Measurements from ENCODE around the gene POMP. TPM values are rescaled to one million over a fixed set of nuclear protein-coding genes. Genes with fewer than 3 reads are reported as not detected.

Gene POMP
- polyA plus RNA-seq (2012; rRNA removed): 37.1 and 39.8 TPM in 2 replicates
- polyA plus RNA-seq (2012; cell fraction: cytosol; rRNA removed): 64.5 and 103 TPM in 2 replicates
- polyA plus RNA-seq (2012; cell fraction: nucleus; rRNA removed): 10.1 and 16.0 TPM in 2 replicates

- Histone ChIP-seq H3F3A (replicated peaks; ENCODE audit: insufficient read depth) (no peaks in the 10 kb centered on the region), H3K79me2 (ENCODE audit: insufficient read depth) (peaks cover 96% of the 10 kb centered on the region), H3K9me2 (no peaks in the 10 kb centered on the region), H3K4me2 (peak within 1 kb of the TSS; percentile 88), H3K27ac (ENCODE audit: low read depth in 2 of 2, low read length in 1 of 2) (peak within 1 kb of the TSS; percentile 89 to 95), H3K9me3 (no peaks in the 10 kb centered on the region), H3K9ac (peak within 1 kb of the TSS; percentile 95), H4K20me1 (ENCODE audit: insufficient read depth) (peaks cover 37% of the 10 kb centered on the region), H3K4me3 (ENCODE audit: low read depth in 2 of 2, low read length in 1 of 2) (peak within 1 kb of the TSS; percentile 87 to 98), H3K27me3 (ENCODE audit: insufficient read depth) (no peaks in the 10 kb centered on the region), H2AFZ (ENCODE audit: low read depth) (peak within 1 kb of the TSS; percentile 86), H3K36me3 (replicated peaks in 1 of 2; ENCODE audit: control insufficient read depth in 1 of 2, insufficient read depth in 2 of 2, low read length in 1 of 2) (peaks cover 31 to 32% of the 10 kb centered on the region in 2 experiments), H3K4me1 (ENCODE audit: control insufficient read depth in 1 of 2, insufficient read depth in 2 of 2, low read depth in 1 of 2, low read length in 1 of 2) (peaks cover 21 to 28% of the 10 kb centered on the region in 2 experiments; a peak in 3 of 4 replicates)
- peak; percentile 94 for DNase-seq
- TF ChIP-seq YY1 (IDR thresholded peaks at IDR 0.05; ENCODE audit: low read depth): no peak; the same call in 1 of the 2 replicates
- TF ChIP-seq SIN3A (IDR thresholded peaks at IDR 0.05; ENCODE audit: borderline replicate concordance, low read depth, low read length): peak; percentile 75; the same call in 1 of the 2 replicates
- 0 out of 2 replicates have a peak, but pooled peaks have one; percentile 16 for TF ChIP-seq TCF12 (IDR thresholded peaks at IDR 0.05)
- peak; percentile 48; the same call in 1 of the 2 replicates for TF ChIP-seq MXI1 (IDR thresholded peaks at IDR 0.05; ENCODE audit: low read depth, low read length)
- TF ChIP-seq GABPA (IDR thresholded peaks at IDR 0.05; ENCODE audit: low read depth): peak; percentile 99
- TF ChIP-seq MAX (IDR thresholded peaks at IDR 0.05; ENCODE audit: low read depth): peak; percentile 92
- peak; percentile 89 for TF ChIP-seq ELF1 (IDR thresholded peaks at IDR 0.05)
- TF ChIP-seq GATA2 (CRISPR knock-in tag; IDR thresholded peaks at IDR 0.05): no peak
- no peak for TF ChIP-seq FOXM1 (IDR thresholded peaks at IDR 0.05; ENCODE audit: low read depth)
- TF ChIP-seq TAF1 (IDR thresholded peaks at IDR 0.05; ENCODE audit: borderline replicate concordance, low read depth, low read length): peak; percentile 87
- no peak for TF ChIP-seq NFIC (IDR thresholded peaks at IDR 0.05; ENCODE audit: borderline replicate concordance)
- peak; percentile 54; the same call in 1 of the 2 replicates for TF ChIP-seq USF1 (IDR thresholded peaks at IDR 0.05; ENCODE audit: borderline replicate concordance, low read depth)
- peak; percentile 73 for TF ChIP-seq CHD2 (IDR thresholded peaks at IDR 0.05; ENCODE audit: low read length, partially characterized antibody)
- peak; percentile 41; the same call in 1 of the 2 replicates for TF ChIP-seq NRF1 (IDR thresholded peaks at IDR 0.05; ENCODE audit: low read depth, low read length)
- peak; percentile 98 for TF ChIP-seq POLR2AphosphoS5 (IDR thresholded peaks at IDR 0.05; ENCODE audit: low read depth, low read length)
- 1% methylated on average over 31 of the region's 64 CpGs for WGBS (ENCODE audit: low lambda C conversion rate)
- ChIA-PET POLR2A (interaction anchor here (0.6 to 1.3 kb wide), 4 partner anchors 15 to 1965 kb away, joined by 3 to 5 read pairs (median 4); no protein-coding TSS in a partner anchor), CTCF (interaction anchor here (0.7 to 1.6 kb wide), 4 partner anchors 18 to 335 kb away, joined by 3 to 6 read pairs (median 4); no protein-coding TSS in a partner anchor)
These were observed at the start of gene POMP for GRCh38 chr13:28658796-28659620. TSS of gene POMP (plus strand) at chr13:28659130. CDS start at chr13:28659185, 55 bp downstream.

GRCh38 chr13:28609381-28609780 lies 49.5 kb upstream of the POMP start:
- H3K4me2 ChIP-seq: no peak overlapping the region
- no peaks in the 10 kb centered on the region for H3K36me3 ChIP-seq (replicated peaks in 1 of 2; ENCODE audit: control insufficient read depth in 1 of 2, insufficient read depth in 2 of 2, low read length in 1 of 2)
- H3K4me3 ChIP-seq (ENCODE audit: low read depth in 2 of 2, low read length in 1 of 2): no peak overlapping the region
- no peaks in the 10 kb centered on the region for H3K79me2 ChIP-seq (ENCODE audit: insufficient read depth)
- H3K4me1 ChIP-seq (ENCODE audit: control insufficient read depth in 1 of 2, insufficient read depth in 2 of 2, low read depth in 1 of 2, low read length in 1 of 2): peaks cover 0 to 5% of the 10 kb centered on the region in 2 experiments; a peak in 1 of 4 replicates
- H3K9me2 ChIP-seq: no peaks in the 10 kb centered on the region
- no peak overlapping the region for H3K9ac ChIP-seq
- H3F3A ChIP-seq (replicated peaks; ENCODE audit: insufficient read depth): no peaks in the 10 kb centered on the region
- ChIA-PET POLR2A (no interaction called here), CTCF (no interaction called here)
- no peak overlapping the region for H2AFZ ChIP-seq (ENCODE audit: low read depth)
- no peaks in the 10 kb centered on the region for H3K27me3 ChIP-seq (ENCODE audit: insufficient read depth)
- no peaks in the 10 kb centered on the region for H3K9me3 ChIP-seq
- H4K20me1 ChIP-seq (ENCODE audit: insufficient read depth): no peaks in the 10 kb centered on the region
- H3K27ac ChIP-seq (ENCODE audit: low read depth in 2 of 2, low read length in 1 of 2): no peak overlapping the region
- no peak for DNase-seq
- WGBS (ENCODE audit: low lambda C conversion rate): 91% methylated on average over 1 of the region's 1 CpG
- no peak for TF ChIP-seq SMC3 (IDR thresholded peaks at IDR 0.05; ENCODE audit: low read depth, low read length)
- TF ChIP-seq TCF12 (IDR thresholded peaks at IDR 0.05): no peak
- no peak for TF ChIP-seq POLR2AphosphoS5 (IDR thresholded peaks at IDR 0.05; ENCODE audit: low read depth, low read length)
- TF ChIP-seq TAF1 (IDR thresholded peaks at IDR 0.05; ENCODE audit: borderline replicate concordance, low read depth, low read length): no peak
- no peak for TF ChIP-seq CHD2 (IDR thresholded peaks at IDR 0.05; ENCODE audit: low read length, partially characterized antibody)
- no peak for TF ChIP-seq USF2 (IDR thresholded peaks at IDR 0.05; ENCODE audit: borderline replicate concordance, low read depth, low read length)
- no peak for TF ChIP-seq SIN3A (IDR thresholded peaks at IDR 0.05; ENCODE audit: borderline replicate concordance, low read depth, low read length)
- no peak for TF ChIP-seq IRF3 (IDR thresholded peaks at IDR 0.05; ENCODE audit: low read depth, low read length)
- no peak for TF ChIP-seq RAD21 (IDR thresholded peaks at IDR 0.05; ENCODE audit: low read length)
- TF ChIP-seq YY1 (IDR thresholded peaks at IDR 0.05; ENCODE audit: low read depth): no peak
- TF ChIP-seq FOXJ3 (CRISPR knock-in tag; IDR thresholded peaks at IDR 0.05): no peak
- TF ChIP-seq ZBTB33 (IDR thresholded peaks at IDR 0.05; ENCODE audit: borderline replicate concordance, low read depth): no peak

All from SK-N-SH (cell line).